HFFc6 (cell line): Measurements from ENCODE around the gene TPO. TPM values are rescaled to one million over a fixed set of nuclear protein-coding genes. Genes with fewer than 3 reads are reported as not detected.

Experiments used
- DNase-seq: peaks from one replicate; pipeline ENCODE4 v3.0.0-alpha.2; 2018
- H3K27ac Mint-ChIP-seq: 2 replicates; pipeline ENCODE4 v1.8.0; 2020; ENCODE audit warnings: mild to moderate bottlenecking, mixed read lengths
- H3K27me3 Mint-ChIP-seq: 2 replicates; pipeline ENCODE4 v1.8.0; 2021; ENCODE audit warnings: mild to moderate bottlenecking, moderate library complexity, mixed read lengths; ENCODE audit not compliant: insufficient read depth
- H3K36me3 Mint-ChIP-seq: 2 replicates; pipeline ENCODE4 v1.8.0; 2021; ENCODE audit warnings: low read depth, mixed read lengths
- H3K4me1 Mint-ChIP-seq: 2 replicates; pipeline ENCODE4 v1.8.0; 2020; ENCODE audit warnings: low read depth, mixed read lengths
- H3K4me3 Mint-ChIP-seq: 2 replicates; pipeline ENCODE4 v1.8.0; 2020; ENCODE audit warnings: mild to moderate bottlenecking, moderate library complexity, mixed read lengths
- H3K9me3 Mint-ChIP-seq: 2 replicates; pipeline ENCODE4 v1.8.0; 2020; ENCODE audit warnings: mild to moderate bottlenecking, mixed read lengths
- CTCF ChIP-seq: fragments of 200-600 bp; sonication (generic); IDR thresholded peaks from 2 replicates; pipeline ENCODE4 v1.5.0; 2021; ENCODE audit warnings: antibody characterized with exemption, mild to moderate bottlenecking
- total RNA-seq, 6 experiments: library from RNA; stranded (reverse); fragmentation: NEBNext Ultra II Directional; extraction: Animal tissue kit (Norgen Biotek cat#: 25700); gene quantifications; 2 replicates in 1 of 6; 3 replicates in 5 of 6; pipeline ENCODE4 v1.2.3, GENCODE V29; 2021

TPO gene
- total RNA-seq, 6 experiments from 2014 or later: not detected

GRCh38 chr2:1496359-1496821, 83.1 kb downstream of the TPO start:
- no peaks in the 10 kb centered on the region for H3K9me3 Mint-ChIP-seq
- DNase-seq: no peak
- no peak overlapping the region for H3K4me3 Mint-ChIP-seq
- no peaks in the 10 kb centered on the region for H3K4me1 Mint-ChIP-seq
- H3K36me3 Mint-ChIP-seq: no peaks in the 10 kb centered on the region
- peaks cover 21% of the 10 kb centered on the region for H3K27me3 Mint-ChIP-seq
- no peak for TF ChIP-seq CTCF
- no peak overlapping the region for H3K27ac Mint-ChIP-seq

DNA sequence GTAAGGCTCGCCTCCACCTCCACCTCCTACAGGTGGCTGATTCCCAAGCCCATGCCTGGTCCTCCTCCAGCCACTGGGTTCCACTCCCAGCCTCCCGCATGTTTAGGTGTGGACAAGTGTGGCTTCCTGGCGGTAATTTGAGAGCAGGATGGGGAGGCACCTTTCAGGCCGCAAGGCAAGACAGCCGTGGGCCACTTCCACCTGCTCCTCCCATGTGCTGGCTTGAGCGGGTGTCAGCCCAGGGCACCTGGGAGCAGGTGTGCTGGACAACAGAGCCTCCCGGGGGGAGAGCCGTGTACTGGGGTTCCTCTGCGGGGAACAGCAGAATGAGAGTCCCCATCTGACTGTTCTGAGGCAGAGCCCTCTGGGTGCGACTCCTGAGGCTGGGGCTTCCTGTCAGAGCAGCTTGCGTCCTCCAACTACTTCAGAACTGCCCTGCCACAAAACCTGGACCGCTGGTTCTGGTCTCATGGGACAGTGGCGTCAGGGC, 83.9 kb downstream of the TPO start:
- TF ChIP-seq CTCF: no peak
- H3K27ac Mint-ChIP-seq: no peak overlapping the region
- H3K9me3 Mint-ChIP-seq: no peaks in the 10 kb centered on the region
- no peak overlapping the region for H3K4me3 Mint-ChIP-seq
- DNase-seq: no peak
- H3K27me3 Mint-ChIP-seq: peaks cover 23% of the 10 kb centered on the region
- no peaks in the 10 kb centered on the region for H3K36me3 Mint-ChIP-seq
- no peaks in the 10 kb centered on the region for H3K4me1 Mint-ChIP-seq

DNA sequence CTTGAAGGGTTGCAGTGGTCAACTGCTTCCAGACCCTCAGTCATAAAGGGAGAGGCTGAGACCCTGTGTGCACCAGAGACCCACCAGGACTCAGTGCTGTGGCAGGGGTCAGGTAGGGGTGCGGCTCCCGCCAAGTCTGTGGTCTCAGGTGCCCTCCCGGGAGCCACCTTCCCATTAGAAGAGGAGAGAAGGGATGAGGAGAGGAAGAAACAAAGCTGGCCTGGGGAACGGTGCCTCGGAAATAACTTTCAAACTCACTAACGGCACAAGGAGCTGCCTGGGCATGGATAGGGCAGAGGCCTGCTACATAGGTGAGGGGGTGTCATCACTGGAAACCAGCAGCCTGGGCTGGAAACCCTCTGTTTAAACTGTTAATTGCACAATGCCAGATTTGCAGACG, 84.9 kb downstream of the TPO start:
- H3K27ac Mint-ChIP-seq: no peak overlapping the region
- no peak overlapping the region for H3K4me3 Mint-ChIP-seq
- no peak for DNase-seq
- H3K4me1 Mint-ChIP-seq: no peaks in the 10 kb centered on the region
- no peak for TF ChIP-seq CTCF
- peaks cover 25% of the 10 kb centered on the region for H3K27me3 Mint-ChIP-seq
- H3K36me3 Mint-ChIP-seq: no peaks in the 10 kb centered on the region
- H3K9me3 Mint-ChIP-seq: no peaks in the 10 kb centered on the region

DNA sequence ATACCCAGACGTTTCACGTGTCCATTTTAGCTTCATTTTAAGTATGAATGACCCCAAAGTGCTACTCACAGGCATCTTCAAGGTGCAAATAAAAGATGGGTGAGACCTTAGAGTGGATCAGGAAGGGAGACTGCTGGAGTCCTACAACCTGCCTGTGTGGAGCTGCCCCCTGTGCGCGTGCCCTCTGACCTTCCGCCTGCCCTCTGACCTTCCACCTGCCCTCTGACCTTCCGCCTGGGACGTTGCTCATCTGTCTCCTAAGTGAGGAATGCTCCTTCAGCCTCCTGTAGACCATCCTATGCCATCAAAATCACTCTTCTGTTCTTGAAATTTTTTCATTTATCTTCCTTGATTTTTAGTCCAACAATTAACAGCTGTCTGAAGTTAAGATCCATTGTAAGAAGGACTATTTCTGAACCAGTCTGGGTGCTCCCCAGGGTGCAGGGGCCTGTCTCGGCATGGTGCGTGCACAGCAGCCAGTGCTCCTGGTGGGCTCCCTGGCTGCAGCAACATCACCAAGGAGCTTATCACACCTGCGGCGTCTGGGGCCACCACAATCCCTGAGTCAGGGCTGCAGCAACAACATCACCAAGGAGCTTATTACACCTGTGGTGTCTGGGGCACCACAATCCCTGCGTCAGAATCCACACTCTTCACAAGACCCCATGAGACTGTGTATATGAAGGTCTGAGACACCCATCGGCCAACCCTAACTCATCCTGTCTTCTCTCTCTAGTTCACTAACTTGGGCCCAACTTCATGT, 86.0 kb downstream of the TPO start:
- Mint-ChIP-seq H3K27ac (no peak overlapping the region), H3K27me3 (peaks cover 25% of the 10 kb centered on the region), H3K4me1 (no peaks in the 10 kb centered on the region), H3K4me3 (no peak overlapping the region), H3K9me3 (no peaks in the 10 kb centered on the region), H3K36me3 (no peaks in the 10 kb centered on the region)
- TF ChIP-seq CTCF: no peak
- no peak for DNase-seq

DNA sequence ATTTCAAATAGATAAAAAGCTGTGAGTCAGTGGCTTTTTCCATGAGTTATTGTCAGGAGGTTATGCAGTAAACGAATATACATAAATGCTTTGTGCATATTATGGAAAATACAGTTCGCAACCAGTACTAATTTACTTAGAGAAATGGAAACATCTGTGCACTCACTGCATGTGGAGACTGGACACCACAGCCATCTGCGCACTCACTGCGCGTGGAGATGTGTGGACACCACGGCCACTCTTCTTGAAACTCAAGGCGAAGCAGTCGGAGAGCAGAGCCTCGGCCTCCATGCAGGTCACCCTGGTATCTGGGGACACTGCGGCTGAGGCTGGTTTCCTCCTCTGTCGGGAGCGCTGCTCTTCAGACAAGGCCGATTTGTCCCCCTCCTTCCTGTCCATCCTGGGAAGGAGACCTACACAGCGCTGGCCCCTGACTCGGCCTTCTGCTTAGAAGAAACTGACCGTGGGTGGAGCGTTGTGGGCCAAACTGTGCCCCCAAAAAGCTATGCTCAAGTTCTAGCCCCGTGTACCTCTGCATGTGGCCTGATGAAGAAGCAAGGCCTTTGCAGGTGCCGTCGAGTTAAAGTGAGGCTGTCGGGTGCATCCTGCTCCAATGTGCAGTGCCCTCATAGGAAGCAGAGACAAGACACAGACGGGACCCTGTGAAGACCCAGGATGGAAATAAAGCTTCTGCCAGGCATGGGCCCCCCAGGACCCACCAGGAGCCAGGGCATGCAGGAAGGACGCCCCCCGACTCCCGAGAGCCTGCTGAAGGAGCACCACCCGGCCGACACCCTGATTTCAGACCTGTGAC, 88.0 kb downstream of the TPO start:
- Mint-ChIP-seq H3K4me3 (no peak overlapping the region), H3K9me3 (no peaks in the 10 kb centered on the region), H3K36me3 (no peaks in the 10 kb centered on the region), H3K4me1 (no peaks in the 10 kb centered on the region), H3K27me3 (peaks cover 24% of the 10 kb centered on the region), H3K27ac (no peak overlapping the region)
- TF ChIP-seq CTCF: no peak
- DNase-seq: no peak
